ENCODE results near the gene MAX.

The MAX gene

DNA sequence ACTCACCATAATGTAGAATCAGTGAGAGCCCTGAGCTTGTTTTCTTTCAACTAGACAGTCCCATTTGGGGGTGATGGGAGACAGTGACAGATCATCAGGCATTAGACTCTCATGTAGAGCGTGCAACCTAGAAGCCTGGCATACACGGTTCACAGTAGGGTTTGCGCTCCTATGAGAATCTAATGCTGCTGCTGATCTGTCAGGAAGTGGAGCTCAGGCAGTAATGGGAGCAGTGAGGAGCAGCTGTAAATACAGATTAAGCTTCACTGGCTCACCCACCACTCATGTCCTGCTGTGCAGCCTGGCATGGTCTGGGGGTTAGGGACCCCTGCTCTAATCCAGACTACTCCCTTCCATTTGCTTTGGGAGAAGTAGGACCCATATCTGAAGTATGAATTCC lies 60.0 kb downstream of the MAX start:
- TF ChIP-seq, protein P1, sequence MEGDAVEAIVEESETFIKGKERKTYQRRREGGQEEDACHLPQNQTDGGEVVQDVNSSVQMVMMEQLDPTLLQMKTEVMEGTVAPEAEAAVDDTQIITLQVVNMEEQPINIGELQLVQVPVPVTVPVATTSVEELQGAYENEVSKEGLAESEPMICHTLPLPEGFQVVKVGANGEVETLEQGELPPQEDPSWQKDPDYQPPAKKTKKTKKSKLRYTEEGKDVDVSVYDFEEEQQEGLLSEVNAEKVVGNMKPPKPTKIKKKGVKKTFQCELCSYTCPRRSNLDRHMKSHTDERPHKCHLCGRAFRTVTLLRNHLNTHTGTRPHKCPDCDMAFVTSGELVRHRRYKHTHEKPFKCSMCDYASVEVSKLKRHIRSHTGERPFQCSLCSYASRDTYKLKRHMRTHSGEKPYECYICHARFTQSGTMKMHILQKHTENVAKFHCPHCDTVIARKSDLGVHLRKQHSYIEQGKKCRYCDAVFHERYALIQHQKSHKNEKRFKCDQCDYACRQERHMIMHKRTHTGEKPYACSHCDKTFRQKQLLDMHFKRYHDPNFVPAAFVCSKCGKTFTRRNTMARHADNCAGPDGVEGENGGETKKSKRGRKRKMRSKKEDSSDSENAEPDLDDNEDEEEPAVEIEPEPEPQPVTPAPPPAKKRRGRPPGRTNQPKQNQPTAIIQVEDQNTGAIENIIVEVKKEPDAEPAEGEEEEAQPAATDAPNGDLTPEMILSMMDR (IDR thresholded peaks at IDR 0.05; ENCODE audit: control insufficient read depth, insufficient read depth, low read depth, low read length, missing control alignments), result no peak
- no peak overlapping the region for H3K4me3 ChIP-seq (ENCODE audit: control insufficient read depth, low read depth, low read length)
- no peak for DNase-seq (ENCODE audit: low read depth)

DNA sequence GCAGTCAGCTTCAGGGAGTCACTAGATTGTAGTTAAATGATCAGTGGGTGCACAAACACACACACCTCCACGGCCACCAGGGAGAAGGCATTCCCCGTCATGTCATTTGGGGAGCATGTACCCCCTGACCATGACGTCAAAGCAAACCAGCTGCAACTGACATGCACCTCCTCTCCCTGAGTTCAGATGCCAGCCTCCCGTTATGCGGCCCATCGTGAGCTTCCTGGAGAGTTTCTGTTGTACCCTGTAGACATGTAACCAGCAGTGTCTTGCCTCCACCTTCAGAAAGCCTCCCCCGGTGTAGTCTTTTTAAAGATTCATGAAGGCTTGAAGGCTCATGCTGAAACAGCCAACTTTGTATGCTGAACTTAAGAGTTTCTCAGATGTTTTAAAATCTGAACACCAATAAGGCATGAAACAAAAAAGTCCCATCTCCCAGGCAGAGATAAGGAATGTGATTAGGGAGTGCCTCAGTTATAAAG lies 60.8 kb downstream of the MAX start:
- no peak for DNase-seq (ENCODE audit: low read depth)
- TF ChIP-seq, protein P1 (IDR thresholded peaks at IDR 0.05; ENCODE audit: control insufficient read depth, insufficient read depth, low read depth, low read length, missing control alignments), result no peak
- H3K4me3 ChIP-seq (ENCODE audit: control insufficient read depth, low read depth, low read length), result no peak overlapping the region

DNA sequence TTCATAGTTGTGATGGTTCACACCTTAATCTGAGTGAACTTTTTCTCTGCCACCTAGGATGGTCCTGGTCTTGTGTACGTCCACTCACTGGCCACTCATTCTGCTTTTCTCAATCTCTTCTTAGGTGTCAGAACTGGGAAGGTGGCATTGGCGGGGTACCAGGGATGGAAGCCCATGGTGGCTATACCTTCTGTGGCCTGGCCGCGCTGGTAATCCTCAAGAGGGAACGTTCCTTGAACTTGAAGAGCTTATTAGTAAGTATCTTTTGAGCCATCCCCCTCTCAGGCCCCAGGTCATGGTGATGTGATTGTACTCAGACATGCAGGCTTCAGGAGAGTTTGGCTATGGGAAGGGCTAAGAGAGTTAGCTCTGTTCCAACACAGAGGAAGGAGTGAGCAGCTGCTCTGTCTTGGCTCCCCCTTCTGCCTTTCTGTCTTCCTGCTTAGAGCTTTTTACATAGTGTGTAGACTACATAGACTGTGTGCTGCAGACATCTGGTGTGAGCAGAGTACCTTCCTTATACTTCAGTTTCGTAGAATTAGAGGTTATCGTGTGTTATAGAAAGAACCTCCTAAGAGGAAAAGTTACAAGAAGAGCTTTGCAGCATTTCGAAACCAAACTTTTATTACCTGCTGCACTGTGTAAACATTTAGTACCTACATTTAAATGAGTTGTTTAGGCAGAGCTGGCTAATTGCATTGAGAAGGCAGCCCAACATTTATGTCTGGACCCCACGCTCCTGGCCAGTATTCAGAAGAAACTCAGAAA lies 61.5 kb downstream of the MAX start:
- TF ChIP-seq, protein P1 (IDR thresholded peaks at IDR 0.05; ENCODE audit: control insufficient read depth, insufficient read depth, low read depth, low read length, missing control alignments), result no peak
- no peak for DNase-seq (ENCODE audit: low read depth)

DNA sequence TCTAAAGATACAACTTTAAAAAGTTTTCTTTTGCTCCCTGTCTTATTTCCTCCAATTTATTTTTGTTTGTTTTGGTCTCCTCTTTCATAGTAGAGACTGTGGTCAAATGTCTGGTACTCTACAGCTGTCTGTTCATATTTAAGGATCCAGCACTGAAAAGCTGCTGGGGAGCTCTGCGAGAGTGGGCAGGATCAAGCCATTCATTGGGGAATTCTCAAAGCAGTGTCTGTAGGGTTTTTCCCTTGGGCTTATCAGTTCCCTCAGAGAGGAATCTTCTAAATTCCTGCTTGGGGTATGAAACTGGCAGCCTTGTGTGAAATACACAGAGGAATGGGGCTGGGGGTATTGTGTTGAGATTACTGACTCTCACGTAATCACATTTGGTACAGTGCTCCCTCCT lies 63.4 kb downstream of the MAX start:
- TF ChIP-seq, protein P1 (IDR thresholded peaks at IDR 0.05; ENCODE audit: control insufficient read depth, insufficient read depth, low read depth, low read length, missing control alignments), result no peak
- no peak overlapping the region for H3K4me3 ChIP-seq (ENCODE audit: control insufficient read depth, low read depth, low read length)
- DNase-seq (ENCODE audit: low read depth), result no peak

More for the DNA sequence above, 61.5 kb downstream of the MAX start:
- no peak overlapping the region for H3K4me3 ChIP-seq (ENCODE audit: control insufficient read depth, low read depth, low read length)

DNA sequence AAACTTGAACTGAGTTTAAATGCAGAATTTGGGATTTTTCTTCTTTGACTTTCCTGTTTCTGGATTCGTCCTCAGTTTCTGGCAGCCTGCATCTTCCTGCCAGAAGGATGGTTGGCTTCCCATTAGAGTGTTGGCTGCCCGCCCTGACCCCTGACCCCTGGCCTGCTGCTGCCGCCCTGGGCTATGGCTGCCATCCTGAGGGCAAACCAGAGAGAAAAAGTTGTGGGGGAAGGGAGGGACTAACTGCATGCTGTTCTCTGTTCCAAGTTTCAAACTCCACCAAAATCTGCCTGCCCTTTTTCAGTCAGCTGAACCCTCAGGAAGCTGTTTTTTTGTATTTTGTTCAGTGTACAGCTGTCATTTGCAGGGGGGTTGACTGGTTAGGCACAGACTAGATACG lies 67.3 kb downstream of the MAX start:
- no peak overlapping the region for H3K4me3 ChIP-seq (ENCODE audit: control insufficient read depth, low read depth, low read length)
- DNase-seq (ENCODE audit: low read depth), result no peak

DNA sequence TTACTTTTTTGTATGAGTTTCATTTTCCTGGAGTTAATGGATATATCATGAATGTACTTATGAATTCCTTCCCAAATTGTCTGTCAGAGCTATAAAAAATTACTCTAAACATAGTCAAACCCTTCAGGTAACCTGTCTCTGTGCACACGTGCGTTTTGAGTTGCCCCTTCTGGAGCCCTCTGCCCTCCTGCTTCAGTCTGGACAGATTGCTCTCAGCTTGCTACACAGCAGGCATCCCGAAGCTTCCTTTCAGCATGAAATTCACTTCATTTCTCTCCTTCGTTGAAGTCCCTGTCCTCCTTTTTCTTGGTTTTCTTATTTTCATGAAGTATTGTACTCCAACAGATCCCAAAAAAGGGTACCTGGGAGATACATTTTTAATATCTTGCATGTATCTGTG lies 68.3 kb downstream of the MAX start:
- DNase-seq (ENCODE audit: low read depth), result no peak
- H3K4me3 ChIP-seq (ENCODE audit: control insufficient read depth, low read depth, low read length), result no peak overlapping the region
- TF ChIP-seq, protein P1 (IDR thresholded peaks at IDR 0.05; ENCODE audit: control insufficient read depth, insufficient read depth, low read depth, low read length, missing control alignments), result no peak

More for the DNA sequence above, 67.3 kb downstream of the MAX start:
- TF ChIP-seq, protein P1 (IDR thresholded peaks at IDR 0.05; ENCODE audit: control insufficient read depth, insufficient read depth, low read depth, low read length, missing control alignments), result no peak

Data from AG09309 (cell line).